ENCODE results near the gene PTPRK. TPM values are rescaled to one million over a fixed set of nuclear protein-coding genes. Genes with fewer than 3 reads are reported as not detected.

PTPRK gene
- total and polyA plus RNA-seq, 12 donors, result 3.2 to 22.4 (median 15.0) TPM

GRCh38 chr6:128277379-128277778 is 243.0 kb downstream of the PTPRK start:
- no peak for TF ChIP-seq POLR2A (IDR thresholded peaks at IDR 0.05)
- TF ChIP-seq CTCF (IDR thresholded peaks at IDR 0.05), result no peak
- no peak for DNase-seq
- no peak overlapping the region for H3K27ac ChIP-seq
- H3K36me3 ChIP-seq (replicated peaks in 1 of 2), result peaks cover 0 to 4% of the 10 kb centered on the region in 2 donors
- H3K4me1 ChIP-seq (replicated peaks in 1 of 2), result peaks cover 0 to 4% of the 10 kb centered on the region in 2 donors
- intact Hi-C loops (cut with DNase I), result no loop called here
- 82 to 89% (median 85%) methylated on average over 3 of the region's 3 CpGs for WGBS, 4 donors
- no peaks in the 10 kb centered on the region for H3K9me3 ChIP-seq (replicated peaks in 1 of 3)
- H3K4me3 ChIP-seq, result no peak overlapping the region
- no peaks in the 10 kb centered on the region for H3K27me3 ChIP-seq

GRCh38 chr6:128276311-128276710 is 244.1 kb downstream of the PTPRK start:
- no peak for DNase-seq
- intact Hi-C loops (cut with DNase I), result no loop called here
- H3K9me3 ChIP-seq (replicated peaks in 1 of 3), result no peaks in the 10 kb centered on the region
- H3K4me3 ChIP-seq, result no peak overlapping the region
- no peaks in the 10 kb centered on the region for H3K27me3 ChIP-seq
- no peak for TF ChIP-seq POLR2A (IDR thresholded peaks at IDR 0.05)
- TF ChIP-seq CTCF (IDR thresholded peaks at IDR 0.05), result no peak
- no peaks in the 10 kb centered on the region for H3K36me3 ChIP-seq (replicated peaks in 1 of 2)
- peaks cover 0 to 4% of the 10 kb centered on the region in 2 donors for H3K4me1 ChIP-seq (replicated peaks in 1 of 2)
- H3K27ac ChIP-seq, result no peak overlapping the region

GRCh38 chr6:128275681-128276080 is 244.7 kb downstream of the PTPRK start:
- TF ChIP-seq CTCF (IDR thresholded peaks at IDR 0.05), result no peak
- no peak for TF ChIP-seq POLR2A (IDR thresholded peaks at IDR 0.05)
- H3K36me3 ChIP-seq (replicated peaks in 1 of 2), result no peaks in the 10 kb centered on the region
- no peak overlapping the region for H3K27ac ChIP-seq
- H3K27me3 ChIP-seq, result no peaks in the 10 kb centered on the region
- H3K9me3 ChIP-seq (replicated peaks in 1 of 3), result no peaks in the 10 kb centered on the region
- no peak overlapping the region for H3K4me3 ChIP-seq
- intact Hi-C loops (cut with DNase I), result no loop called here
- peaks cover 0 to 4% of the 10 kb centered on the region in 2 donors for H3K4me1 ChIP-seq (replicated peaks in 1 of 2)
- no peak for DNase-seq

DNA sequence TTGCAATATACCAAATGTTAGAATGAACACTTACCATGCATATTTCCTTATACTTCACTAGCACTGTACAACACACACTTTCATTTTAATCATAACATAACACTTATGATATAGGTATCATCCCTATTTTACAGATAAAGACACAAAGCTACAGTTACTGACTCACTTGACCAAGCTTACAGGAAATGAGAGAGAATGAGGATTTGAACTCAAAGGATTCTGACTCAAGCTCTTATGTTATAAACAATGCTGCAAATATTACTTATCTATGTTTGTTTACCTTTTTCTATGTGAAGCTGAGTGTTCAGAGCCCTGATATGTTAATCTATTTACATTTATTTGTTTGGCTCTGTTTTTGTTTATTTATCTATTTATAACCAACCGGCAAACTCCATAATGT is 245.4 kb downstream of the PTPRK start:
- H3K36me3 ChIP-seq (replicated peaks in 1 of 2), result no peaks in the 10 kb centered on the region
- H3K4me1 ChIP-seq (replicated peaks in 1 of 2), result peaks cover 0 to 4% of the 10 kb centered on the region in 2 donors
- TF ChIP-seq CTCF (IDR thresholded peaks at IDR 0.05) (no peak), POLR2A (IDR thresholded peaks at IDR 0.05) (no peak)
- H3K27ac ChIP-seq, result no peak overlapping the region
- H3K9me3 ChIP-seq (replicated peaks in 1 of 3), result no peaks in the 10 kb centered on the region
- no peaks in the 10 kb centered on the region for H3K27me3 ChIP-seq
- 80 to 96% (median 84%) methylated on average over 1 of the region's 1 CpG for WGBS, 4 donors
- no peak overlapping the region for H3K4me3 ChIP-seq
- no peak for DNase-seq
- intact Hi-C loops (cut with DNase I), result no loop called here
